Measurements from ENCODE around the gene ATG5.

DNA sequence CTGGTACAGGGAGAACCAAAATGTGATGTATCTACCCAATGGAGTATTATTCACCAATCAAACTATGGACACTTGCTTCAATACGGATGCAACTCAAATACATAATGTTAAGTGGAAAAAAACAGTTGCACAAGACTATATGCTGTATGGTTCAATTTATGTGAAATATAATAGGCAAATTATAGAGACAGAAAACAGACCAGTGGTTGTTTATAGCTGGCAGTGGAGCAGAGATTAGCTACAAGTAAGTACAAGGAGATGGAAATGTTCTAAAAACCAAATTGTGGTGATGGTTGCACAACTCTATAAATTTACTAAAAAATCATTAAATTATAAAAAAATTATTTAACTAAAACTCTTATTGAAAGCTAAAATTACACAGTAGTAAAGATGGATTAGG is 126.2 kb downstream of the ATG5 start:
- TF ChIP-seq, protein P1, sequence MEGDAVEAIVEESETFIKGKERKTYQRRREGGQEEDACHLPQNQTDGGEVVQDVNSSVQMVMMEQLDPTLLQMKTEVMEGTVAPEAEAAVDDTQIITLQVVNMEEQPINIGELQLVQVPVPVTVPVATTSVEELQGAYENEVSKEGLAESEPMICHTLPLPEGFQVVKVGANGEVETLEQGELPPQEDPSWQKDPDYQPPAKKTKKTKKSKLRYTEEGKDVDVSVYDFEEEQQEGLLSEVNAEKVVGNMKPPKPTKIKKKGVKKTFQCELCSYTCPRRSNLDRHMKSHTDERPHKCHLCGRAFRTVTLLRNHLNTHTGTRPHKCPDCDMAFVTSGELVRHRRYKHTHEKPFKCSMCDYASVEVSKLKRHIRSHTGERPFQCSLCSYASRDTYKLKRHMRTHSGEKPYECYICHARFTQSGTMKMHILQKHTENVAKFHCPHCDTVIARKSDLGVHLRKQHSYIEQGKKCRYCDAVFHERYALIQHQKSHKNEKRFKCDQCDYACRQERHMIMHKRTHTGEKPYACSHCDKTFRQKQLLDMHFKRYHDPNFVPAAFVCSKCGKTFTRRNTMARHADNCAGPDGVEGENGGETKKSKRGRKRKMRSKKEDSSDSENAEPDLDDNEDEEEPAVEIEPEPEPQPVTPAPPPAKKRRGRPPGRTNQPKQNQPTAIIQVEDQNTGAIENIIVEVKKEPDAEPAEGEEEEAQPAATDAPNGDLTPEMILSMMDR (IDR thresholded peaks at IDR 0.05; ENCODE audit: poor library complexity, severe bottlenecking), result no peak
- TF ChIP-seq POLR2AphosphoS5 (IDR thresholded peaks at IDR 0.05), result no peak
- TF ChIP-seq TAF1 (IDR thresholded peaks at IDR 0.05; ENCODE audit: low read depth), result no peak
- no peak for TF ChIP-seq EZH2 (IDR thresholded peaks at IDR 0.05; ENCODE audit: borderline replicate concordance, insufficient read depth, low read length, poor library complexity, severe bottlenecking)
- no peak for TF ChIP-seq RAD21 (conservative IDR thresholded peaks at IDR 0.05)
- TF ChIP-seq EP300 (conservative IDR thresholded peaks at IDR 0.05; ENCODE audit: poor library complexity, severe bottlenecking), result no peak

Measured in neural cell (in vitro differentiated cells).